IPS-NIHi7 (cell line): Measurements from ENCODE around the gene TOM1.
"Not testable (repeated sequence)": the region's sequence is repeated elsewhere in the genome, so short reads cannot be mapped to it uniquely, and the experiment has no call there.

Experiments
- DNase-seq: peaks from one replicate; pipeline ENCODE4 v3.0.0; 2012; ENCODE audit warnings: mixed read lengths; ENCODE audit errors: extremely low spot score

Gene TOM1

DNA sequence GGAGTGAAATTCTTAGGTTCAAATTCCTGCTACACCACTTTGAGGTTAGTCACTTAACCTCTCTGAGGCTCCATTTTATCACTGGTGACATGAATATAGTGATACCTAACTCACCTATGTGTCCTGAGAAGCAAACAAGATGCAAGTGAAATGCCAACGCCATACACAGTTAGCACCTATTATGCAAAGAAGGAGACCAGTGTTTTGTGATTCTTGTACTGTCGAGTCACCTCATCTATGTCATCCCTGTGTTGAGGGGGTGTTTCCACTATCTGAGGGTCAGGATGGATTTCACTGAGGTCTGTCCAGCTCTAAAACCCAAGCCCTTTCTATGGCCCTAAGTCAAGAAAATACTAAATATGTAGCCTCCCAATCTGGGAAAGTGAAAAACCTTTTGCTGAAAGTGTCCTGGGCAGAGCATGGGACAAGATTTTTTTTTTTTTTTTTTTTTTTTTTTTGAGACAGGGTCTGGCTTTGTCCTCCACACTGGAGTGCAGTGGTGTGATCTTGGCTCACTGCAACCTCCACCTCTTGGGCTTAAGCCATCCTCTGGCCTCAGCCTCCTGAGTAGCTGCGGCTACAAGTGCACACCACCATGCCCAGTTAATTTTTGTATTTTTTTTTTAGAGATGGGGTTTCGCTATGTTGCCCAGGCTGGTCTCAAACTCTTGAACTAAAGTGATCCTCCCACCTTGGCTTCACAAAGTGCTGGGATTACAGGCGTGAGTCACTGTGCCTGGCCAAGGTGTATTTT is 95.3 kb downstream of the TOM1 start:
- DNase-seq = no peak

DNA sequence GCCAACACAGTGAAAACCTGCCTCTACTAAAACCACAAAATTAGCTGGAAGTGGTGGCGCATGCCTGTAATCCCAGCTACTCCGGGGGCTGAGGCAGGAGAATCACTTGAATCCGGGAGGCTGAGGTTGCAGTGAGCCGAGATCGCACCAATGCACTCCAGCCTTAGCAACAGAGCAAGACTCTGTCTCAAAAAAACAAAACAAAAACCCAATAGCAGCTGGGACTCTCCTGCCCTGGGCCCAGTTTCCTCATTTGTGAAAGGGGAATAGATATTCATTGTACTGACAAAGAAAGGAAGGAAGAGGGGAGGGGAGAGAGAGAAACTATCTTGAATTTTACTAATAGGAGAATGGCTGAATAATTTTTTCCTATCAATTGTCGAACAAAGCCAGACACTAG is 96.9 kb downstream of the TOM1 start:
- not testable (repeated sequence) for DNase-seq

DNA sequence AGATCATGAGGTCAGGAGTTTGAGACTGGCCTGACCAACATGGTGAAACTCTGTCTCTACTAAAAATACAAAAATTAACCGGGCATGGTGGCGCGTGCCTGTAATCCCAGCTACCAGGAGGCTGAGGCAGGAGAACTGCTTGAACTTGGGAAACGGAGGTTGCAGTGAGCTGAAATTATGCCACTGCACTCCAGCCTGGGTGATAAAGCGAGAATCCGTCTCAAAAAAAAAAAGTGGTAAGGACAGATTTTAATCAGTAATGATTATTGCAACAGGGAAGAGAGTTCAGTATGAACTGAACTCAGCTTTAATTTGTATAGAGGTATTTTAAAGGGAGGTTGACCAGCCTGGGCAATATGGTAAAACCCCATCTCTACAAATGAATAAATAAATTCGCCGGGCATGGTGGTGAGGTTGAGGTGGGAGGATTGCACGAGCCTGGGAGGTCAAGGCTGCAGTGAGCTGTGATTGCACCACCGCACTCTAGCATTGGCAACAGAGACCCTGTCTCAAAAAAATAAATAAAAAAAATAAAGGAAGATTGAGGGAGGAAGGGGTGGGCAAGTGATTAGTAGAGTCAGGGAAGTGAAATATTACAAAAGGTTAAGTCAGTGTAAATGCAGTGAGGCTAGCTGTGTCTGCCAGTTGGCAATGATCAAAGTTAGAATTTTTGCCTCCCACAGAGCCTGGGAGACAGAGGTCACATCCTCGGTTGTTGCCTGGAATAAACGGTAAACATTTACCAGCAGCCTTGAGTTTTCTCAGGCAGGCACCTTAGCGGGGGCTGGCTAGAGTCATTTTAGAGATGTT is 97.6 kb downstream of the TOM1 start:
- no peak for DNase-seq
